ENCODE measurements around the gene MDM2.

Gene MDM2

DNA sequence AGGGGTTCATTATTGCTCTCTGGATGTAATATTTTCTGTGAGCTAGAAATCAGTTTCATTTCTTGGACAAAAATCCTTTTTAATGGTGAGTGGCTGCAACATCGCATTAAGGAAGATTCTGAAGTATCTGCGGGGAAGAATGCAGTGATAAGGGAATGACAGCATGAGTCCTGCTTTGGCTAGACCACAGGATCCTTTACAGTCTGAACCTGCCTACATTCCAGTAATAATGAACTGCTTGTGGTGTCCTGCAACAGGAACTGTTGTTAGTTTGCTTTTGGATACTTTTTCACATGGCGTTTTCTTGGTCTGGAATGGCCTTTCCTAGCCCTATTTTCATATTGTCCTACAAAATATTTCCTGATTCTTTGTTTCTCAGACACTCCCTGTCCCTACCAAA lies 15.7 kb downstream of the MDM2 start:
- Histone ChIP-seq H3K36me3 (peaks cover 98 to 100% (median 100%) of the 10 kb centered on the region in 11 experiments), H3K27ac (no peak overlapping the region), H3K9me3 (replicated peaks in 1 of 11) (no peaks in the 10 kb centered on the region), H3K4me1 (peaks cover 34 to 64% (median 40%) of the 10 kb centered on the region in 10 experiments), H3K4me2 (peak overlapping the region in 2 of 11 experiments; percentile 0 to 4; a peak in 2 of 22 replicates), H3K27me3 (no peaks in the 10 kb centered on the region), H3K9ac (no peak overlapping the region; a peak in 1 of 22 replicates), H4K20me1 (peaks cover 93 to 100% (median 100%) of the 10 kb centered on the region in 11 experiments), H3K4me3 (no peak overlapping the region)
- TF ChIP-seq Cebpa-rat (IDR thresholded peaks at IDR 0.05), result no peak

GRCh38 chr12:68824131-68824530 lies 16.2 kb downstream of the MDM2 start:
- peaks cover 98 to 100% (median 100%) of the 10 kb centered on the region in 11 experiments for H3K36me3 ChIP-seq
- H3K4me2 ChIP-seq, result 0 out of 22 replicates have a peak overlapping the region, but pooled peaks of 1 of the 11 experiments have one; percentile 5
- H3K4me3 ChIP-seq, result no peak overlapping the region
- H3K9ac ChIP-seq, result no peak overlapping the region; a peak in 1 of 22 replicates
- H3K9me3 ChIP-seq (replicated peaks in 1 of 11), result no peaks in the 10 kb centered on the region
- peaks cover 93 to 100% (median 100%) of the 10 kb centered on the region in 11 experiments for H4K20me1 ChIP-seq
- 0 out of 22 replicates have a peak overlapping the region, but pooled peaks of 1 of the 11 experiments have one; percentile 13 for H3K27ac ChIP-seq
- TF ChIP-seq Cebpa-rat (IDR thresholded peaks at IDR 0.05), result no peak
- no peaks in the 10 kb centered on the region for H3K27me3 ChIP-seq
- peaks cover 31 to 59% (median 36%) of the 10 kb centered on the region in 10 experiments for H3K4me1 ChIP-seq

DNA sequence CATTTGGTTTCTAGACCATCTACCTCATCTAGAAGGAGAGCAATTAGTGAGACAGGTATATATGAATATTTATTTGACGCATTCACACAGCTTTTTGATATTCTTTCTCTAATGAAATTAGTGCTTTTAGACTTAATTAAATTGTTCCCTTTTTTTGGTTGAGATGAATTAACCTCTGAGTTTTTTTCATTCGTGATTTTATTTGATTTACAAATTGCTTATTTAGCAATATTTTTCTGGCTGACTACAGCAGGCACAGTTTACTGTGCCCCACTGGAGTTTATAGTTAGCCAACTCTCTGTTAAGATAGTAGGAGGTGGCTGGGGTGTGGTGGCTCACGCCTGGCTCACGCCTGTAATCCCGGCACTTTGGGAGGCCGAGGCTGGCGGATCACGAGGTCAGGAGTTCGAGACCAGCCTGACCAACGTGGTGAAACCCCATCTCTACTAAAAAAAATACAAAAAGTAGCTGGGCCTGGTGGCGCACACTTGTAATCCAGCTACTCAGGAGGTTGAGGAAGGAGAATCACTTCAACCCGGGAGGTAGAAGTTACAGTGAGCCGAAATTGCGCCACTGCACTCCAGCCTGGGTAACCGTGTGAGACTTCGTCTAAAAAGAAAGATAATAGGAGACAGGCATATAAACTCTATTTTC lies 16.7 kb downstream of the MDM2 start:
- no peak for TF ChIP-seq Cebpa-rat (IDR thresholded peaks at IDR 0.05)
- Histone ChIP-seq H3K9me3 (replicated peaks in 1 of 11) (no peaks in the 10 kb centered on the region), H3K27ac (peak overlapping the region in 5 of 11 experiments; percentile 7 to 27 (median 22); a peak in 4 of 22 replicates), H3K9ac (peak overlapping the region in 2 of 11 experiments; percentile 1 to 11; a peak in 3 of 22 replicates), H3K4me2 (0 out of 22 replicates have a peak overlapping the region, but pooled peaks of 1 of the 11 experiments have one; percentile 5), H3K4me1 (peaks cover 25 to 54% (median 32%) of the 10 kb centered on the region in 10 experiments), H3K36me3 (peaks cover 98 to 100% (median 100%) of the 10 kb centered on the region in 11 experiments), H3K27me3 (no peaks in the 10 kb centered on the region), H3K4me3 (no peak overlapping the region), H4K20me1 (peaks cover 94 to 100% (median 100%) of the 10 kb centered on the region in 11 experiments)

- H3K36me3 ChIP-seq, result peaks cover 99 to 100% (median 100%) of the 10 kb centered on the region in 11 experiments
- H3K9me3 ChIP-seq (replicated peaks in 1 of 11), result no peaks in the 10 kb centered on the region
- peak overlapping the region in 6 of 11 experiments; percentile 4 to 30 (median 17); a peak in 6 of 22 replicates for H3K27ac ChIP-seq
- H3K4me2 ChIP-seq, result no peak overlapping the region
- no peak overlapping the region for H3K4me3 ChIP-seq
- no peak for TF ChIP-seq Cebpa-rat (IDR thresholded peaks at IDR 0.05)
- H3K27me3 ChIP-seq, result no peaks in the 10 kb centered on the region
- H3K9ac ChIP-seq, result peak overlapping the region in 2 of 11 experiments; percentile 1 to 24; a peak in 2 of 22 replicates
- H3K4me1 ChIP-seq, result peaks cover 21 to 54% (median 26%) of the 10 kb centered on the region in 10 experiments
- H4K20me1 ChIP-seq, result peaks cover 95 to 100% (median 100%) of the 10 kb centered on the region in 11 experiments
These were observed 17.7 kb downstream of the MDM2 start for GRCh38 chr12:68825569-68826217.

DNA sequence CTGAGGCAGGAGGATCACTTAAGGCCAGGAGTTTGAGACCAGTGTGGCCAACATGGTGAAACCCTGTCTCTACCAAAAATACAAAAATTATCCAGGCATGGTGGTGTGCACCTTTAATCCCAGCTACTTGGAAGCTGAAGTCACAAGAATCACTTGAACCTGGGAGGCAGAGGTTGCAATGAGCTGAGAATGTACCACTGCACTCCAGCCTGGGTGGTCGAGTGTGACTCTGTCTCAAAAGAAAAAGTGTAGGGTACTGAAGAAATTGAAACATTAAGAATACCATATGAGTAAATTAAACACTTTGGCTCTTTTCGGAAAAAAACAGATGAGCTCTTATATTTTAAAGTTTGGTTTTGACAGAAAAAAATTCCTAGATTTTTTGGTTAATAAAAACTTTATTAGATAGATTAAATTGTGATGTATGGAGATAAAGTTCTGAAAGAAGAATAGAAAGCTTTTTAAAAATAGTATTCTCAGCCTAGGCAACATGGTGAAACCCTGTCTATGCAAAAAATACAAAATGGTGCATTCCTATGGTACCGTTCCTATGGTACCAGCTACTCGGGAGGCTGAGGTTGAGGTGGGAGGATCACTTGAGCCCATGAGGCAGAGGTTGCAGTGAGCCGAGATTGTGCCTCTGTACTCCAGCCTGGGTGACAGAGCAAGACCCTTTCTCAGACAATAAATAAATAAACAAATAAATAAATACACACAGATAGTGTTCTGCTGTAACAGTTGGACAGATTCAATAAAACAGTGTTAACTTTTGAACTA lies 20.1 kb downstream of the MDM2 start:
- Histone ChIP-seq H3K27ac (peak overlapping the region in 4 of 11 experiments; percentile 27 to 45 (median 32); a peak in 7 of 22 replicates), H3K36me3 (peaks cover 96 to 99% (median 97%) of the 10 kb centered on the region in 11 experiments), H3K27me3 (no peaks in the 10 kb centered on the region), H4K20me1 (peaks cover 94 to 99% (median 98%) of the 10 kb centered on the region in 11 experiments), H3K4me3 (no peak overlapping the region), H3K4me2 (no peak overlapping the region), H3K9me3 (replicated peaks in 1 of 11) (no peaks in the 10 kb centered on the region), H3K4me1 (peaks cover 21 to 42% (median 30%) of the 10 kb centered on the region in 10 experiments; a peak in 17 of 20 replicates), H3K9ac (peak overlapping the region in 2 of 11 experiments; percentile 5 to 31; a peak in 1 of 22 replicates)
- TF ChIP-seq Cebpa-rat (IDR thresholded peaks at IDR 0.05), result no peak

DNA sequence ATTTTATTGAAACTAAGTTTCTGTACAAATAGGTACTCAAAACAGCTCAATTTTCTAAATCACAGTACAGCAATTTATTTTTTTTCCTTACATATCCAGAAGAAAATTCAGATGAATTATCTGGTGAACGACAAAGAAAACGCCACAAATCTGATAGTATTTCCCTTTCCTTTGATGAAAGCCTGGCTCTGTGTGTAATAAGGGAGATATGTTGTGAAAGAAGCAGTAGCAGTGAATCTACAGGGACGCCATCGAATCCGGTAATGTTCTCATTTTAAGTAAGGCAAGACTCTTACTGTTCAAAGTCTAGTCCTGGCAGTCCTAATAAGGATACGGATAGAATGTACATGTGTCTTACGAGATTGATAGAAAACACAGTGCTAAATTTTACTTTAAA lies 20.7 kb downstream of the MDM2 start:
- no peaks in the 10 kb centered on the region for H3K27me3 ChIP-seq
- H3K9me3 ChIP-seq (replicated peaks in 1 of 11), result no peaks in the 10 kb centered on the region
- 0 out of 22 replicates have a peak overlapping the region, but pooled peaks of 1 of the 11 experiments have one; percentile 33 for H3K27ac ChIP-seq
- peaks cover 92 to 98% (median 96%) of the 10 kb centered on the region in 11 experiments for H4K20me1 ChIP-seq
- no peak overlapping the region for H3K4me3 ChIP-seq
- peaks cover 94 to 97% (median 95%) of the 10 kb centered on the region in 11 experiments for H3K36me3 ChIP-seq
- no peak for TF ChIP-seq Cebpa-rat (IDR thresholded peaks at IDR 0.05)
- peak overlapping the region in 1 of 11 experiments; percentile 31; a peak in 1 of 22 replicates for H3K9ac ChIP-seq
- peaks cover 24 to 40% (median 31%) of the 10 kb centered on the region in 10 experiments; a peak in 19 of 20 replicates for H3K4me1 ChIP-seq
- no peak overlapping the region for H3K4me2 ChIP-seq

GRCh38 chr12:68831272-68831671 lies 23.3 kb downstream of the MDM2 start:
- TF ChIP-seq Cebpa-rat (IDR thresholded peaks at IDR 0.05), result no peak
- no peak overlapping the region; a peak in 2 of 22 replicates for H3K4me2 ChIP-seq
- H3K9me3 ChIP-seq (replicated peaks in 1 of 11), result no peaks in the 10 kb centered on the region
- H3K27ac ChIP-seq, result 0 out of 22 replicates have a peak overlapping the region, but pooled peaks of 1 of the 11 experiments have one; percentile 20
- H4K20me1 ChIP-seq, result peaks cover 92 to 98% (median 96%) of the 10 kb centered on the region in 11 experiments
- H3K4me3 ChIP-seq, result no peak overlapping the region
- H3K27me3 ChIP-seq, result no peaks in the 10 kb centered on the region
- H3K9ac ChIP-seq, result 0 out of 22 replicates have a peak overlapping the region, but pooled peaks of 1 of the 11 experiments have one; percentile 24
- H3K36me3 ChIP-seq, result peaks cover 94 to 97% (median 95%) of the 10 kb centered on the region in 11 experiments
- peaks cover 35 to 62% (median 47%) of the 10 kb centered on the region in 10 experiments for H3K4me1 ChIP-seq
